ENCODE measurements around the gene C2orf81.

DNA sequence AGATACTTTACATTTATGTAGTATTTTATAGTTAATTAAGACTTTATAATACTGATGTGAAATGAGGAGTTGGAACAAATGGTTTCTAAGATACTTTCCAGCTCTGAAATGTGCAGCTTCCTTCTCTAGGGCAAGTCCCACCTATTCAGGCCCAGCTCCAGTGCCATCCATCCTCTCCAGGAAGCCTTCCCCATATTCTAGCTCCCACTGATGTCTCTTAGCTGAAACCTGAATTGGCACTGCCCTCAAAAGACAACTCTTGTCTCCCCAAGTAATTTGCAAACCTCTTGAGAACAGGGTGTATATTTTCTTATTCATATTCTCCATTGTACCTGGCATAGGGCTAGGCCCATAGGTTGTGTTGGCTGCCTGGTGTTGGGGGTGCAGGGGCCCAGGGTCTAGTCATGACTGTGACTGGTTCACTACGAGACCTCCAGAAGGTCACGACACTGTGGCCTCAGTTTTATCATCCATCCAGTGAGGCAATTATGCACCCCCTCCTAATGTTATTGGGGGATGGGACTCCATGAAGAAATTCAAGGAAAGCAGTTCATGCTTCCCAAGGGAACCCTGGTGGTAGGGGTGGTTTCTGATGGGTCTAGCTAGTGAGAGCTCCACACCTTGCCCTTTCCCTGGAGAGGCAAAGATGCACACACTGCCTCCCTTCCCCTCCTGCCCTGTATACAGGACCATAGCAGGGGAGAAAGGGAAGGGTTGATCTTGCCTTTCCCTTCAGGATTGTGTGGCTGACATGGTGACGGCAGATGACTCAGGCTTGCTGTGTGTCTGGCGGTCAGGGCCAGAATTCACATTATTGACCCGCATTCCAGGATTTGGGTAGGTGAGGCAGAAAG lies 2.9 kb upstream of the C2orf81 start:
- no peak for TF ChIP-seq EZH2 (IDR thresholded peaks at IDR 0.05; ENCODE audit: borderline replicate concordance, low read depth, low read length, severe bottlenecking)
- TF ChIP-seq, protein P1, sequence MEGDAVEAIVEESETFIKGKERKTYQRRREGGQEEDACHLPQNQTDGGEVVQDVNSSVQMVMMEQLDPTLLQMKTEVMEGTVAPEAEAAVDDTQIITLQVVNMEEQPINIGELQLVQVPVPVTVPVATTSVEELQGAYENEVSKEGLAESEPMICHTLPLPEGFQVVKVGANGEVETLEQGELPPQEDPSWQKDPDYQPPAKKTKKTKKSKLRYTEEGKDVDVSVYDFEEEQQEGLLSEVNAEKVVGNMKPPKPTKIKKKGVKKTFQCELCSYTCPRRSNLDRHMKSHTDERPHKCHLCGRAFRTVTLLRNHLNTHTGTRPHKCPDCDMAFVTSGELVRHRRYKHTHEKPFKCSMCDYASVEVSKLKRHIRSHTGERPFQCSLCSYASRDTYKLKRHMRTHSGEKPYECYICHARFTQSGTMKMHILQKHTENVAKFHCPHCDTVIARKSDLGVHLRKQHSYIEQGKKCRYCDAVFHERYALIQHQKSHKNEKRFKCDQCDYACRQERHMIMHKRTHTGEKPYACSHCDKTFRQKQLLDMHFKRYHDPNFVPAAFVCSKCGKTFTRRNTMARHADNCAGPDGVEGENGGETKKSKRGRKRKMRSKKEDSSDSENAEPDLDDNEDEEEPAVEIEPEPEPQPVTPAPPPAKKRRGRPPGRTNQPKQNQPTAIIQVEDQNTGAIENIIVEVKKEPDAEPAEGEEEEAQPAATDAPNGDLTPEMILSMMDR (IDR thresholded peaks at IDR 0.05; ENCODE audit: borderline replicate concordance, extremely low read depth, low read length, poor library complexity, severe bottlenecking) = no peak
